GM23338 (cell line): ENCODE data around the gene MOB2.

Source experiments
- CREB1 ChIP-seq: fragments of 250-450 bp; sonication (Bioruptor Pico); IDR thresholded peaks from 2 replicates; pipeline ENCODE4 v1.5.0; 2020; ENCODE audit warnings: low read depth, mild to moderate bottlenecking, moderate library complexity
- ETS1 ChIP-seq: IDR thresholded peaks from 2 replicates; pipeline ENCODE4 v1.6.1; 2016; ENCODE audit warnings: antibody characterized with exemption
- EZH2 ChIP-seq: fragments of 200-600 bp; sonication (generic); IDR thresholded peaks from one replicate; pipeline ENCODE4 v1.8.0; 2017; ENCODE audit warnings: antibody characterized with exemption, mild to moderate bottlenecking, low read depth; ENCODE audit not compliant: unreplicated experiment
- EZH2phosphoT487 ChIP-seq: fragments of 200-600 bp; sonication (generic); IDR thresholded peaks from one replicate; pipeline ENCODE4 v1.8.1; 2018; ENCODE audit warnings: antibody characterized with exemption; ENCODE audit not compliant: unreplicated experiment
- JUNB ChIP-seq: IDR thresholded peaks from one replicate; pipeline ENCODE4 v1.6.1; 2016; ENCODE audit warnings: antibody characterized with exemption; ENCODE audit not compliant: unreplicated experiment
- POLR2AphosphoS5 ChIP-seq: IDR thresholded peaks from 2 replicates; pipeline ENCODE4 v1.6.1; 2016; ENCODE audit warnings: antibody characterized with exemption, low read depth
- REST ChIP-seq: IDR thresholded peaks from one replicate; pipeline ENCODE4 v1.6.1; 2018; ENCODE audit warnings: antibody characterized with exemption; ENCODE audit not compliant: unreplicated experiment
- ZNF331 ChIP-seq: fragments of 250-450 bp; sonication (Bioruptor Pico); IDR thresholded peaks from 2 replicates; pipeline ENCODE4 v1.5.0; 2020; ENCODE audit warnings: low read depth, mild to moderate bottlenecking, moderate library complexity
- TF ChIP-seq, protein P1 (sequence below), 2 experiments: fragments of 200-600 bp in 1 of 2; sonication (generic) in 1 of 2; conservative IDR thresholded peaks; 2 replicates each; pipeline versions ENCODE4 v1.5.1 to v1.6.1; 2016 to 2017; ENCODE audit warnings: antibody characterized with exemption in 2 of 2, low read depth in 2 of 2, mild to moderate bottlenecking in 2 of 2, moderate library complexity in 1 of 2

DNA sequence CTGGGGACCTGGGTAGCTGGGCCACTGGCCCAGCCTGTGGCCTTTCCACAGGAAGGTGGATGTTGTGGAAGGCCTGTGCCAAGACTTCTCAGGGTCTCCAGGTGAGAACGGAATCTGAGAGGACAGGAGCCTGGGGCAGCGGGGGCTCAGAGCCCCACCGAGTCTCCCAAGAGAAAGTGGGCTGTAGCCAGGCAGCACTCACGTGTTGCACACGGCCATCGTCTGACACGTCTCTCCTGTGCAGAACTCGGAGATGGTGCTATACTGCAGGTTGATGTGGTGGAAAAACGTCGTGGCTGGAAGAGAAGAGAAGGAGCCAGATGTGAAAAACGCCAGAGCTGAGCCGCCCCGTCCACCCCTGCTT is 6.4 kb downstream of the MOB2 start:
- no peak for TF ChIP-seq REST
- TF ChIP-seq POLR2AphosphoS5 = no peak
- TF ChIP-seq, protein P1, sequence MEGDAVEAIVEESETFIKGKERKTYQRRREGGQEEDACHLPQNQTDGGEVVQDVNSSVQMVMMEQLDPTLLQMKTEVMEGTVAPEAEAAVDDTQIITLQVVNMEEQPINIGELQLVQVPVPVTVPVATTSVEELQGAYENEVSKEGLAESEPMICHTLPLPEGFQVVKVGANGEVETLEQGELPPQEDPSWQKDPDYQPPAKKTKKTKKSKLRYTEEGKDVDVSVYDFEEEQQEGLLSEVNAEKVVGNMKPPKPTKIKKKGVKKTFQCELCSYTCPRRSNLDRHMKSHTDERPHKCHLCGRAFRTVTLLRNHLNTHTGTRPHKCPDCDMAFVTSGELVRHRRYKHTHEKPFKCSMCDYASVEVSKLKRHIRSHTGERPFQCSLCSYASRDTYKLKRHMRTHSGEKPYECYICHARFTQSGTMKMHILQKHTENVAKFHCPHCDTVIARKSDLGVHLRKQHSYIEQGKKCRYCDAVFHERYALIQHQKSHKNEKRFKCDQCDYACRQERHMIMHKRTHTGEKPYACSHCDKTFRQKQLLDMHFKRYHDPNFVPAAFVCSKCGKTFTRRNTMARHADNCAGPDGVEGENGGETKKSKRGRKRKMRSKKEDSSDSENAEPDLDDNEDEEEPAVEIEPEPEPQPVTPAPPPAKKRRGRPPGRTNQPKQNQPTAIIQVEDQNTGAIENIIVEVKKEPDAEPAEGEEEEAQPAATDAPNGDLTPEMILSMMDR (conservative IDR thresholded peaks at IDR 0.05; ENCODE audit: low read depth in 2 of 2) = no peak
- TF ChIP-seq EZH2phosphoT487 = no peak
- no peak for TF ChIP-seq EZH2
- TF ChIP-seq ETS1 = no peak
- no peak for TF ChIP-seq ZNF331 (CRISPR knock-in tag)
- TF ChIP-seq JUNB = no peak
- TF ChIP-seq CREB1 (CRISPR knock-in tag) = no peak
